ENCODE data around the gene BATF. TPM values are rescaled to one million over a fixed set of nuclear protein-coding genes. Genes with fewer than 3 reads are reported as not detected.

The BATF gene
- total RNA-seq, 4 donors from 2014 or later, result 0.28 to 6.4 (median 1.3) TPM; not detected in 1

DNA sequence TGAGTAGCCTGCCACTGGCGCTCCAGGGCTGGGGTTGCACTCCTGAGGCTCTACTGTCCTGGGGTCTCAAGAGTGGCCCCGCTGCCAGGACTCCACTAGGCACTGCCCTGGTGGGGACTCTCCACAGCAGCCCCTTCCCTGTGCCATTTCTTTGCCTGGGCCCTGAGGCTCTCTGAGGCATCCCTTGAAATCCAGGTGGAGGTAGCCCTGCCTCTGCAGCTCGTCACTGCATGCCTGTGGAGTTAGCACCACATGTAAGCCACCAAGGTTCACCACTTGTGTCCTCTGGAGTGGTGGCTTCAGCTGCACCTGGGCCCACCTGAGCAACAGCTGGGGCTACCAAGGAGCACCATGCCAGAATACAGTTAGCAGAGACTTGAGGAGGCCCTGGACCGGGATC lies 39.9 kb upstream of the BATF start:
- H3K27ac ChIP-seq, result no peak overlapping the region
- H3K4me3 ChIP-seq, result no peak overlapping the region
- TF ChIP-seq, protein P1, sequence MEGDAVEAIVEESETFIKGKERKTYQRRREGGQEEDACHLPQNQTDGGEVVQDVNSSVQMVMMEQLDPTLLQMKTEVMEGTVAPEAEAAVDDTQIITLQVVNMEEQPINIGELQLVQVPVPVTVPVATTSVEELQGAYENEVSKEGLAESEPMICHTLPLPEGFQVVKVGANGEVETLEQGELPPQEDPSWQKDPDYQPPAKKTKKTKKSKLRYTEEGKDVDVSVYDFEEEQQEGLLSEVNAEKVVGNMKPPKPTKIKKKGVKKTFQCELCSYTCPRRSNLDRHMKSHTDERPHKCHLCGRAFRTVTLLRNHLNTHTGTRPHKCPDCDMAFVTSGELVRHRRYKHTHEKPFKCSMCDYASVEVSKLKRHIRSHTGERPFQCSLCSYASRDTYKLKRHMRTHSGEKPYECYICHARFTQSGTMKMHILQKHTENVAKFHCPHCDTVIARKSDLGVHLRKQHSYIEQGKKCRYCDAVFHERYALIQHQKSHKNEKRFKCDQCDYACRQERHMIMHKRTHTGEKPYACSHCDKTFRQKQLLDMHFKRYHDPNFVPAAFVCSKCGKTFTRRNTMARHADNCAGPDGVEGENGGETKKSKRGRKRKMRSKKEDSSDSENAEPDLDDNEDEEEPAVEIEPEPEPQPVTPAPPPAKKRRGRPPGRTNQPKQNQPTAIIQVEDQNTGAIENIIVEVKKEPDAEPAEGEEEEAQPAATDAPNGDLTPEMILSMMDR (IDR thresholded peaks at IDR 0.05), result no peak
- TF ChIP-seq POLR2A (IDR thresholded peaks at IDR 0.05), result no peak
- H3K4me1 ChIP-seq, result no peaks in the 10 kb centered on the region
- H3K36me3 ChIP-seq, result no peaks in the 10 kb centered on the region
- H3K9me3 ChIP-seq, result no peaks in the 10 kb centered on the region
- H3K27me3 ChIP-seq, result no peaks in the 10 kb centered on the region
- no peak for DNase-seq
- intact Hi-C loops (cut with DNase I; ENCODE audit: low total_unique reads), result no loop called here

DNA sequence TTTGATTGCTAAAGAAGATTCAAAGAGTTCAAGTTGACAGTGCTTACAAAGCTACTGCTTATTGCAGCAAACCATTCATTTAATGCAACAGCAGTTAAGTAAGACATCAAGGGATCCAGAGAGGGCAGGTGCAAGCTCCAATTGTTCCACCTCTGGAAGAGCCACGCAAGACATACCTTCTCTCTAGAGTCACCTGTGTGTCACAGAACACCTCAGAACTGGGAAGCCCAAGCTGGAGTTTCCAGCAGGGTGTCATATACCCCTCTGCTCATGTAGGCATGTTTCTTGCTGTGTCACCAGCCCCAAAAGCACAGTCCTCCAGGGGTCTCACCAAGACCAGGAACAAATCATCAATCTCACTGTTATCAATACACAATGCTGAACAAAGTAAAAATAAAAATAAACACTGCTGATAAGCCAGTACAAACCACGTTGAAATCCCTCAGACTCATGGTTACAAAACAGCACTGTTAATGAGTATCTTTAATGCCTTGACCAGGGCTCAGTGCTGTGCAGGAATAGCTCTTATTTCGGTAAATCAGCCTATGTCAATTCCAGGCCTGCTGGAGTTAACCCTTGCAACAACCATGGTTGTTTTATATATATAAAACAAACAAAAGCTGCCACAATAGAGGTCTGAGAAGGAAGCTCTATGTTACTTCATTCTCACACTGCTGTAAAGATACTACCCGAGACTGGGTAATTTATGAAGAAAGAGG lies 37.4 kb upstream of the BATF start:
- H3K4me1 ChIP-seq, result no peaks in the 10 kb centered on the region
- intact Hi-C loops (cut with DNase I; ENCODE audit: low total_unique reads), result loop anchor here (5.0 kb wide), 1 partner anchor 178 kb away; no protein-coding TSS in a partner anchor
- no peaks in the 10 kb centered on the region for H3K9me3 ChIP-seq
- no peak for TF ChIP-seq POLR2A (IDR thresholded peaks at IDR 0.05)
- TF ChIP-seq, protein P1 (IDR thresholded peaks at IDR 0.05), result no peak
- no peak for DNase-seq
- no peak overlapping the region for H3K27ac ChIP-seq
- no peak overlapping the region for H3K4me3 ChIP-seq
- no peaks in the 10 kb centered on the region for H3K27me3 ChIP-seq
- no peaks in the 10 kb centered on the region for H3K36me3 ChIP-seq

DNA sequence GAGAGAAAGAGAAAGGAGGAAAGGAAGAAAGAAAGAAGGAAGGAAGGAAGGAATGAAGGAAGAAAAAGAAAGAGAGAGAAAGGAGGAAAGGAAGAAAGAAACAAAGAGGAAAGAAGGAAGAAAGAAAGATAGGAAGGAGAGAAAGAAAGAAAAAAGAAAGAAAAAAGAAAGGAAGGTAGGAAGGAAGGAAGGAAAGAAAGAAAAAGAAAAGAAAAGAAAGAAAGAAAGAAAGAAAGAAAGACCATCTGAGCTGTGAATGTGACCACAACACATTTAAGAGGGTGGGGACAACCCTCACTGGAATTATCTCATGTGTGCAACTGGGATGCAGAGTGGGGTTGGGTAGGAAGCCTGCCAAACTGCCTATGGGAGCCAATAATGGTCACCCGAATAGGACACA lies 36.0 kb upstream of the BATF start:
- H3K4me1 ChIP-seq, result no peaks in the 10 kb centered on the region
- no peaks in the 10 kb centered on the region for H3K27me3 ChIP-seq
- H3K27ac ChIP-seq, result no peak overlapping the region
- DNase-seq, result no peak
- no peak for TF ChIP-seq POLR2A (IDR thresholded peaks at IDR 0.05)
- TF ChIP-seq, protein P1 (IDR thresholded peaks at IDR 0.05), result no peak
- H3K4me3 ChIP-seq, result no peak overlapping the region
- no peaks in the 10 kb centered on the region for H3K36me3 ChIP-seq
- no peaks in the 10 kb centered on the region for H3K9me3 ChIP-seq
- intact Hi-C loops (cut with DNase I; ENCODE audit: low total_unique reads), result loop anchor here (5.0 kb wide), 1 partner anchor 179 kb away; no protein-coding TSS in a partner anchor

- TF ChIP-seq, protein P1 (IDR thresholded peaks at IDR 0.05), result no peak
- TF ChIP-seq POLR2A (IDR thresholded peaks at IDR 0.05), result no peak
- Histone ChIP-seq H3K9me3 (no peaks in the 10 kb centered on the region), H3K27ac (no peak overlapping the region), H3K4me1 (no peaks in the 10 kb centered on the region), H3K4me3 (no peak overlapping the region), H3K36me3 (no peaks in the 10 kb centered on the region), H3K27me3 (no peaks in the 10 kb centered on the region)
- no peak for DNase-seq
- intact Hi-C loops (cut with DNase I; ENCODE audit: low total_unique reads), result loop anchor here (5.0 kb wide), 1 partner anchor 180 kb away; no protein-coding TSS in a partner anchor
These were observed 35.1 kb upstream of the BATF start for GRCh38 chr14:75487155-75487671.

DNA sequence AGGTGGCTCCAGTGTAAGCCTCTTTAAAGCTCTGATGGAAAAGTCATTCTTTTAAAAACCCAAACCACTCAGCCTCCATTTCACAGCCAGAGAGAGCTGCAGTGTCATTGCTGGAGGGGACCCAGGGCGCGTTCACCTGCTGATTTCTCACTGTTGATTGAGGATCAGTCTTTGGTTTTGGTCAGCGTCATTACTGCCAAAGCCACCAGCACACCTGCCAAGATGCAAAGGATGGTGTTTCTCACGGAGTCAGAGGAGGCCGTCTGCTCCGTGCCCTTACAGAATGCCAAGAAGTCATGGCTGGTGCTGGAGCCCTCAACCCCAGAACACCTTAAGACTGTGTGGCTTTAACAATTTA lies 32.8 kb upstream of the BATF start:
- H3K36me3 ChIP-seq, result no peaks in the 10 kb centered on the region
- H3K27ac ChIP-seq, result no peak overlapping the region
- intact Hi-C loops (cut with DNase I; ENCODE audit: low total_unique reads), result loop anchor here (5.0 kb wide), 1 partner anchor 182 kb away; no protein-coding TSS in a partner anchor
- no peak for DNase-seq
- no peak overlapping the region for H3K4me3 ChIP-seq
- no peaks in the 10 kb centered on the region for H3K9me3 ChIP-seq
- H3K4me1 ChIP-seq, result no peaks in the 10 kb centered on the region
- TF ChIP-seq POLR2A (IDR thresholded peaks at IDR 0.05), result no peak
- TF ChIP-seq, protein P1 (IDR thresholded peaks at IDR 0.05), result no peak
- H3K27me3 ChIP-seq, result no peaks in the 10 kb centered on the region

All from uterus (tissue), 4 donors.